ENCODE results near the gene NIPSNAP2.

The NIPSNAP2 gene

DNA sequence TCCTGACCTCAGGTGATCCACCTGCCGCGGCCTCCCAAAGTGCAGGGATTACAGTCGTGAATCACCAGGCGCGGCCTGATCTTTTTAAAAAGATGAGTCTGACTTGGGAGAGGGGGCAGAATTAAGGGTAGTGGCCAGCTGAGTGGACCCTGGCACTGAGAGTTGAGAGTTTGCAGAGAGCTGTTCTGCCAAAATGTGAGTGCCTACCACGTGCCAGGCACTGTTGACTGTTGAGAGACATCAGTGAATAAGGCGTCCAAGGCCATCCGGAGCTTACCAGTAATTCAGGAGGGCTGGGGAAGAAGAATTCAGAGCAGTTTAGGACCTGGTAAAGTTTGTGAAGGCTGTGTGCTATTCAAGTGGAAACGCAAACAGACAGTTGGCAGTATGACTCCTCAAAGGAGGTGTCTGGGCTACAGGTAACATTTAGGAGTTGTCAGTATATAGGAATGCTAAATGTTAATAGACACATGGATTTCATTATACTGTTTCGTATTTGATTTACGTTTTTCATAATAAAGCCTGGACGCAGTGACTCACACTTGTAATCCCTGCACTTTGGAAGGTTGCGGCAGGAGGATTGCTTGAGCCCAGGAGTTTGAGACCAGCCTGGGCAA lies 1.5 kb downstream of the NIPSNAP2 start:
- Histone ChIP-seq H3K27ac (ENCODE audit: low read depth, low read length) (no peak overlapping the region), H3K4me1 (ENCODE audit: control insufficient read depth, low read length) (peaks cover 19% of the 10 kb centered on the region), H3K27me3 (ENCODE audit: control insufficient read depth, low read length) (no peaks in the 10 kb centered on the region), H3K4me3 (ENCODE audit: low read length) (peak overlapping the region; percentile 93), H3K4me2 (ENCODE audit: low read length) (peak overlapping the region; percentile 88), H3K9me3 (ENCODE audit: control insufficient read depth, insufficient read depth, low read length) (no peaks in the 10 kb centered on the region), H4K20me1 (ENCODE audit: control insufficient read depth, insufficient read depth, low read depth, low read length) (peaks cover 7% of the 10 kb centered on the region; the same call in 1 of the 2 replicates), H3F3A (ENCODE audit: control insufficient read depth, insufficient read depth) (peaks cover 9% of the 10 kb centered on the region), H3K79me2 (ENCODE audit: control insufficient read depth, low read length) (peaks cover 55% of the 10 kb centered on the region), H3K36me3 (ENCODE audit: control insufficient read depth, low read length) (peaks cover 12% of the 10 kb centered on the region; the same call in 1 of the 2 replicates), H3K9me2 (replicated peaks; ENCODE audit: control insufficient read depth, low read length) (no peaks in the 10 kb centered on the region)
- TF ChIP-seq, protein P1, sequence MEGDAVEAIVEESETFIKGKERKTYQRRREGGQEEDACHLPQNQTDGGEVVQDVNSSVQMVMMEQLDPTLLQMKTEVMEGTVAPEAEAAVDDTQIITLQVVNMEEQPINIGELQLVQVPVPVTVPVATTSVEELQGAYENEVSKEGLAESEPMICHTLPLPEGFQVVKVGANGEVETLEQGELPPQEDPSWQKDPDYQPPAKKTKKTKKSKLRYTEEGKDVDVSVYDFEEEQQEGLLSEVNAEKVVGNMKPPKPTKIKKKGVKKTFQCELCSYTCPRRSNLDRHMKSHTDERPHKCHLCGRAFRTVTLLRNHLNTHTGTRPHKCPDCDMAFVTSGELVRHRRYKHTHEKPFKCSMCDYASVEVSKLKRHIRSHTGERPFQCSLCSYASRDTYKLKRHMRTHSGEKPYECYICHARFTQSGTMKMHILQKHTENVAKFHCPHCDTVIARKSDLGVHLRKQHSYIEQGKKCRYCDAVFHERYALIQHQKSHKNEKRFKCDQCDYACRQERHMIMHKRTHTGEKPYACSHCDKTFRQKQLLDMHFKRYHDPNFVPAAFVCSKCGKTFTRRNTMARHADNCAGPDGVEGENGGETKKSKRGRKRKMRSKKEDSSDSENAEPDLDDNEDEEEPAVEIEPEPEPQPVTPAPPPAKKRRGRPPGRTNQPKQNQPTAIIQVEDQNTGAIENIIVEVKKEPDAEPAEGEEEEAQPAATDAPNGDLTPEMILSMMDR (IDR thresholded peaks at IDR 0.05; ENCODE audit: low read depth, low read length, poor library complexity, severe bottlenecking): no peak

DNA sequence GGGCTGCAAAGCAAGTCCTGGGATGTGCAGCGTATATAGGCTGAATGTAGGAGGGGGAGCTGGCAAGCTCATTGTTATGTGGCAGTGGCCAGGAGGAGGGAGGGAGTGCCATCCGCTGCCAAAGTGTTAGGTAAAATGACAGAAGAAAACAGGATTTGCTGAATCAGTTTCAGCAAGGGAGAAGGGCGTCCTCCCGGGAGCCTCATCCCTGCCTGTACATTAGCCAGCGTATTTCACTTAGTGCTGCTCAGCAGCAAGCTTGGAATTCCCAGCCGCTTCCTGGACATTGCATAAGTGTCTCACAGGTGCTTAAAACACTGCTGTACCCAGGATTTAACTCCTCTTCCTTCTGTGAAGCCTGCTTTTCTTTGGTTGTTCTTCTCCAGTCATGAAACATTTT lies 2.5 kb downstream of the NIPSNAP2 start:
- no peak for TF ChIP-seq EZH2phosphoT487 (IDR thresholded peaks at IDR 0.05; ENCODE audit: borderline replicate concordance, low read length)
- TF ChIP-seq, protein P1 (IDR thresholded peaks at IDR 0.05; ENCODE audit: low read depth, low read length, poor library complexity, severe bottlenecking): no peak
- Histone ChIP-seq H3K4me2 (ENCODE audit: low read length) (no peak overlapping the region), H3K79me2 (ENCODE audit: control insufficient read depth, low read length) (peaks cover 64% of the 10 kb centered on the region), H3K9me3 (ENCODE audit: control insufficient read depth, insufficient read depth, low read length) (no peaks in the 10 kb centered on the region), H3K27me3 (ENCODE audit: control insufficient read depth, low read length) (no peaks in the 10 kb centered on the region), H3K27ac (ENCODE audit: low read depth, low read length) (no peak overlapping the region), H4K20me1 (ENCODE audit: control insufficient read depth, insufficient read depth, low read depth, low read length) (peaks cover 9% of the 10 kb centered on the region; the same call in 1 of the 2 replicates), H3K9me2 (replicated peaks; ENCODE audit: control insufficient read depth, low read length) (no peaks in the 10 kb centered on the region), H3K4me3 (ENCODE audit: low read length) (no peak overlapping the region), H3K36me3 (ENCODE audit: control insufficient read depth, low read length) (peaks cover 12% of the 10 kb centered on the region; the same call in 1 of the 2 replicates), H3K4me1 (ENCODE audit: control insufficient read depth, low read length) (peaks cover 19% of the 10 kb centered on the region), H3F3A (ENCODE audit: control insufficient read depth, insufficient read depth) (peaks cover 6% of the 10 kb centered on the region; the same call in 1 of the 2 replicates)

DNA sequence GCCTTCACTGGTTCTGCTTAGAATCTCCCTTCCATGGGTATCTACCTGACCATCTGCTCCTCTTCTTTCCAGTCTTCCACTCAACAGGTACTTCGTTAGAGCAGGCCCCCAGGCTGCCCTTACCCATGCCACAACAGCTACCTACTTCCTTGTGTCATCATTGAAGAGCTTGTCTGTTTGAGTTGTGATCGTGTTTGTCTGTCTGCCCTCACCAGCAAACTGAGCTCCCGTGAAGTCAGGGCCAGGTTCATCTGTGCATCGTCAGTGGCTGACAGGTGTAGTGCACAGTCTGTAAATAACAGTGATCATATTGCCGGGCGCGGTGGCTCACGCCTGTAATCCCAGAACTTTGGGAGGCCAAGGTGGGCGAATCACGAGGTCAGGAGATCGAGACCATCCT lies 5.0 kb downstream of the NIPSNAP2 start:
- H3F3A ChIP-seq (ENCODE audit: control insufficient read depth, insufficient read depth): peaks cover 6% of the 10 kb centered on the region; the same call in 1 of the 2 replicates

More for the DNA sequence above, 5.0 kb downstream of the NIPSNAP2 start:
- Histone ChIP-seq H4K20me1 (ENCODE audit: control insufficient read depth, insufficient read depth, low read depth, low read length) (peaks cover 13% of the 10 kb centered on the region; the same call in 1 of the 2 replicates), H3K9me3 (ENCODE audit: control insufficient read depth, insufficient read depth, low read length) (no peaks in the 10 kb centered on the region), H3K36me3 (ENCODE audit: control insufficient read depth, low read length) (peaks cover 12% of the 10 kb centered on the region; the same call in 1 of the 2 replicates), H3K9me2 (replicated peaks; ENCODE audit: control insufficient read depth, low read length) (no peaks in the 10 kb centered on the region), H3K4me1 (ENCODE audit: control insufficient read depth, low read length) (peaks cover 10% of the 10 kb centered on the region), H3K27me3 (ENCODE audit: control insufficient read depth, low read length) (no peaks in the 10 kb centered on the region), H3K27ac (ENCODE audit: low read depth, low read length) (no peak overlapping the region), H3K79me2 (ENCODE audit: control insufficient read depth, low read length) (peaks cover 75% of the 10 kb centered on the region), H3K4me3 (ENCODE audit: low read length) (no peak overlapping the region), H3K4me2 (ENCODE audit: low read length) (no peak overlapping the region)
- TF ChIP-seq, protein P1 (IDR thresholded peaks at IDR 0.05; ENCODE audit: low read depth, low read length, poor library complexity, severe bottlenecking): no peak
- TF ChIP-seq EZH2phosphoT487 (IDR thresholded peaks at IDR 0.05; ENCODE audit: borderline replicate concordance, low read length): no peak

Data from DOHH2 (cell line).